ENCODE measurements around the gene ITGAE. TPM values are rescaled to one million over a fixed set of nuclear protein-coding genes. Genes with fewer than 3 reads are reported as not detected.
"Not testable (repeated sequence)": the region's sequence is repeated elsewhere in the genome, so short reads cannot be mapped to it uniquely, and the experiment has no call there.

The ITGAE gene
- total RNA-seq, 1 donor from 2014 or later = 31.8 TPM

GRCh38 chr17:3796822-3797170 lies 4.2 kb downstream of the ITGAE start:
- no peaks in the 10 kb centered on the region for H3K9me3 Mint-ChIP-seq
- intact Hi-C loops (cut with micrococcal nuclease) = loop anchor here (1.0 kb wide), 1 partner anchor 33 kb away; no protein-coding TSS in a partner anchor
- no peak overlapping the region for H3K4me3 Mint-ChIP-seq
- H3K27me3 Mint-ChIP-seq (ENCODE audit: insufficient read depth) = no peaks in the 10 kb centered on the region
- peaks cover 3% of the 10 kb centered on the region for H3K36me3 Mint-ChIP-seq (ENCODE audit: low read depth)
- H3K27ac Mint-ChIP-seq = peak overlapping the region; percentile 9
- H3K4me1 Mint-ChIP-seq (ENCODE audit: low read depth) = peaks cover 27% of the 10 kb centered on the region
- DNase-seq (ENCODE audit: low spot score) = no peak

GRCh38 chr17:3796110-3796821 lies 4.7 kb downstream of the ITGAE start:
- H3K27ac Mint-ChIP-seq = peak overlapping the region; percentile 9
- DNase-seq (ENCODE audit: low spot score) = peak; percentile 48
- intact Hi-C loops (cut with micrococcal nuclease) = loop anchor here (1.0 kb wide), 1 partner anchor 33 kb away; no protein-coding TSS in a partner anchor
- H3K4me1 Mint-ChIP-seq (ENCODE audit: low read depth) = peaks cover 32% of the 10 kb centered on the region
- H3K27me3 Mint-ChIP-seq (ENCODE audit: insufficient read depth) = no peaks in the 10 kb centered on the region
- H3K36me3 Mint-ChIP-seq (ENCODE audit: low read depth) = peaks cover 3% of the 10 kb centered on the region
- H3K9me3 Mint-ChIP-seq = no peaks in the 10 kb centered on the region
- no peak overlapping the region for H3K4me3 Mint-ChIP-seq

GRCh38 chr17:3795390-3796102 lies 5.4 kb downstream of the ITGAE start:
- peak overlapping the region; percentile 55 for H3K27ac Mint-ChIP-seq
- intact Hi-C loops (cut with micrococcal nuclease) = loop anchor here (1.0 kb wide), 1 partner anchor 32 kb away; no protein-coding TSS in a partner anchor
- H3K9me3 Mint-ChIP-seq = no peaks in the 10 kb centered on the region
- no peaks in the 10 kb centered on the region for H3K27me3 Mint-ChIP-seq (ENCODE audit: insufficient read depth)
- no peak for DNase-seq (ENCODE audit: low spot score)
- H3K36me3 Mint-ChIP-seq (ENCODE audit: low read depth) = no peaks in the 10 kb centered on the region
- H3K4me3 Mint-ChIP-seq = no peak overlapping the region
- peaks cover 29% of the 10 kb centered on the region for H3K4me1 Mint-ChIP-seq (ENCODE audit: low read depth)

- Mint-ChIP-seq H3K9me3 (no peaks in the 10 kb centered on the region), H3K4me3 (no peak overlapping the region), H3K27me3 (ENCODE audit: insufficient read depth) (no peaks in the 10 kb centered on the region), H3K4me1 (ENCODE audit: low read depth) (peaks cover 36% of the 10 kb centered on the region), H3K36me3 (ENCODE audit: low read depth) (no peaks in the 10 kb centered on the region), H3K27ac (peak overlapping the region; percentile 55)
- no peak for DNase-seq (ENCODE audit: low spot score)
- intact Hi-C loops (cut with micrococcal nuclease) = no loop called here
Observed at GRCh38 chr17:3794557-3795389, 6.2 kb downstream of the ITGAE start.

- H3K27ac Mint-ChIP-seq; H3K36me3 Mint-ChIP-seq (ENCODE audit: low read depth); intact Hi-C loops (cut with micrococcal nuclease); H3K27me3 Mint-ChIP-seq (ENCODE audit: insufficient read depth); H3K9me3 Mint-ChIP-seq; H3K4me3 Mint-ChIP-seq; DNase-seq (ENCODE audit: low spot score): not testable (repeated sequence)
- H3K4me1 Mint-ChIP-seq (ENCODE audit: low read depth) = peaks cover 42% of the 10 kb centered on the region
Observed at GRCh38 chr17:3794152-3794551, 6.8 kb downstream of the ITGAE start.

- H3K27ac Mint-ChIP-seq; H3K4me3 Mint-ChIP-seq; H3K36me3 Mint-ChIP-seq (ENCODE audit: low read depth); DNase-seq (ENCODE audit: low spot score); H3K9me3 Mint-ChIP-seq; H3K27me3 Mint-ChIP-seq (ENCODE audit: insufficient read depth); intact Hi-C loops (cut with micrococcal nuclease): not testable (repeated sequence)
- H3K4me1 Mint-ChIP-seq (ENCODE audit: low read depth) = peaks cover 46% of the 10 kb centered on the region
Observed at GRCh38 chr17:3793258-3793657, 7.7 kb downstream of the ITGAE start.

GRCh38 chr17:3792481-3792880 lies 8.5 kb downstream of the ITGAE start:
- Mint-ChIP-seq H3K27ac (no peak overlapping the region), H3K27me3 (ENCODE audit: insufficient read depth) (no peaks in the 10 kb centered on the region), H3K4me3 (no peak overlapping the region), H3K4me1 (ENCODE audit: low read depth) (peaks cover 51% of the 10 kb centered on the region), H3K36me3 (ENCODE audit: low read depth) (no peaks in the 10 kb centered on the region), H3K9me3 (no peaks in the 10 kb centered on the region)
- intact Hi-C loops (cut with micrococcal nuclease) = no loop called here
- no peak for DNase-seq (ENCODE audit: low spot score)

- Mint-ChIP-seq H3K4me1 (ENCODE audit: low read depth) (peaks cover 33% of the 10 kb centered on the region), H3K9me3 (no peaks in the 10 kb centered on the region), H3K27ac (no peak overlapping the region), H3K27me3 (ENCODE audit: insufficient read depth) (no peaks in the 10 kb centered on the region), H3K4me3 (no peak overlapping the region), H3K36me3 (ENCODE audit: low read depth) (no peaks in the 10 kb centered on the region)
- intact Hi-C loops (cut with micrococcal nuclease) = no loop called here
- DNase-seq (ENCODE audit: low spot score) = no peak
Observed at GRCh38 chr17:3788200-3788599, 12.8 kb downstream of the ITGAE start.

- H3K27me3 Mint-ChIP-seq (ENCODE audit: insufficient read depth); H3K27ac Mint-ChIP-seq; intact Hi-C loops (cut with micrococcal nuclease): not testable (repeated sequence)
Observed at GRCh38 chr17:3785323-3785722, 15.7 kb downstream of the ITGAE start.

GRCh38 chr17:3782751-3783150 lies 18.2 kb downstream of the ITGAE start:
- H3K27me3 Mint-ChIP-seq (ENCODE audit: insufficient read depth) = no peaks in the 10 kb centered on the region
- peaks cover under 1% of the 10 kb centered on the region for H3K4me1 Mint-ChIP-seq (ENCODE audit: low read depth)
- H3K27ac Mint-ChIP-seq = no peak overlapping the region
- H3K4me3 Mint-ChIP-seq = no peak overlapping the region
- intact Hi-C loops (cut with micrococcal nuclease) = no loop called here
- H3K36me3 Mint-ChIP-seq (ENCODE audit: low read depth) = no peaks in the 10 kb centered on the region
- no peaks in the 10 kb centered on the region for H3K9me3 Mint-ChIP-seq
- no peak for DNase-seq (ENCODE audit: low spot score)

More at GRCh38 chr17:3785323-3785722, 15.7 kb downstream of the ITGAE start:
- not testable (repeated sequence) for DNase-seq (ENCODE audit: low spot score); H3K9me3 Mint-ChIP-seq; H3K4me3 Mint-ChIP-seq; H3K36me3 Mint-ChIP-seq (ENCODE audit: low read depth)
- peaks cover 21% of the 10 kb centered on the region for H3K4me1 Mint-ChIP-seq (ENCODE audit: low read depth)

- Mint-ChIP-seq H3K27ac (no peak overlapping the region), H3K27me3 (ENCODE audit: insufficient read depth) (no peaks in the 10 kb centered on the region), H3K4me1 (ENCODE audit: low read depth) (no peaks in the 10 kb centered on the region), H3K36me3 (ENCODE audit: low read depth) (no peaks in the 10 kb centered on the region), H3K9me3 (no peaks in the 10 kb centered on the region), H3K4me3 (no peak overlapping the region)
- no peak for DNase-seq (ENCODE audit: low spot score)
- intact Hi-C loops (cut with micrococcal nuclease) = no loop called here
Observed at GRCh38 chr17:3780986-3781385, 20.0 kb downstream of the ITGAE start.

- intact Hi-C loops (cut with micrococcal nuclease) = no loop called here
- no peak for DNase-seq (ENCODE audit: low spot score)
- H3K36me3 Mint-ChIP-seq (ENCODE audit: low read depth) = no peaks in the 10 kb centered on the region
- no peaks in the 10 kb centered on the region for H3K4me1 Mint-ChIP-seq (ENCODE audit: low read depth)
- H3K27me3 Mint-ChIP-seq (ENCODE audit: insufficient read depth) = no peaks in the 10 kb centered on the region
- no peaks in the 10 kb centered on the region for H3K9me3 Mint-ChIP-seq
- no peak overlapping the region for H3K4me3 Mint-ChIP-seq
- no peak overlapping the region for H3K27ac Mint-ChIP-seq
Observed at GRCh38 chr17:3777366-3778120, 23.4 kb downstream of the ITGAE start.
